A673 (cell line): ENCODE results near the gene ANKRD44.

ENCODE experiments used
- CTCF ChIP-seq: fragments of 300-800, 200-600 bp; sonication (generic); conservative IDR thresholded peaks from 2 replicates; pipeline ENCODE4 v1.5.1; 2017; ENCODE audit warnings: low read depth, mild to moderate bottlenecking, antibody characterized with exemption, low read length, moderate library complexity, mixed read lengths
- EZH2 ChIP-seq: fragments of 200-600 bp; sonication (generic); IDR thresholded peaks from 2 replicates; pipeline ENCODE4 v1.6.1; 2017; ENCODE audit warnings: borderline replicate concordance, low read depth, mild to moderate bottlenecking, mixed read lengths, antibody characterized with exemption, low read length; ENCODE audit not compliant: poor library complexity, severe bottlenecking

GRCh38 chr2:197273485-197273884 lies 37.1 kb downstream of the ANKRD44 start:
- TF ChIP-seq CTCF = no peak
- no peak for TF ChIP-seq EZH2
